Panc1 (cell line): ENCODE data around the gene MORC4. TPM values are rescaled to one million over a fixed set of nuclear protein-coding genes. Genes with fewer than 3 reads are reported as not detected.

Source experiments
- ATAC-seq: fragments of 200-7000 bp; cut with Tn5 transposase; 2 replicates; pipeline ENCODE4 v1.9.1; 2020; ENCODE audit warnings: mild to moderate bottlenecking, moderate library complexity
- BruUV-seq: library from RNA; stranded (reverse); fragments of 400-500 nt; replicated peaks from 2 replicates; lab custom pipeline; 2021; lab: Mats Ljungman, UMichigan
- CTCF ChIA-PET: fragments of 300-600 bp; sonication (Branson Sonifier 250); formaldehyde crosslinking; loops from one replicate; lab custom pipeline; 2022; ENCODE audit warnings: antibody characterized with exemption; lab: Charles Lee
- POLR2A ChIA-PET: fragments of 300-600 bp; sonication (Branson Sonifier 250); formaldehyde crosslinking; loops from one replicate; lab custom pipeline; 2022; ENCODE audit warnings: antibody characterized with exemption; lab: Charles Lee
- DNase-seq: peaks from one replicate; pipeline ENCODE4 v3.0.0-alpha.2; 2010; ENCODE audit warnings: low read depth, low spot score
- H3K27ac ChIP-seq: 2 replicates; pipeline ENCODE4 v1.5.1; 2011; ENCODE audit warnings: mild to moderate bottlenecking, low read length, inconsistent platforms
- H3K27me3 ChIP-seq: fragments of 200-500 bp; sonication (Bioruptor generic); 2 replicates; pipeline ENCODE4 v1.6.0; 2014; ENCODE audit warnings: low read length, inconsistent platforms; ENCODE audit not compliant: control insufficient read depth, insufficient read depth
- H3K36me3 ChIP-seq: fragments of 200-500 bp; sonication (Bioruptor generic); 2 replicates; pipeline ENCODE4 v1.5.1; 2014; ENCODE audit warnings: inconsistent platforms, mild to moderate bottlenecking, low read length, moderate library complexity; ENCODE audit not compliant: control insufficient read depth, insufficient read depth
- H3K4me1 ChIP-seq: 2 replicates; pipeline ENCODE4 v1.5.1; 2011; ENCODE audit warnings: inconsistent platforms, mild to moderate bottlenecking, low read length, moderate library complexity; ENCODE audit not compliant: control insufficient read depth, insufficient read depth
- H3K4me3 ChIP-seq, 2 experiments: 2 replicates each; pipeline ENCODE4 v1.5.1; 2011 to 2012; ENCODE audit warnings: low read depth in 2 of 2, low read length in 2 of 2, mild to moderate bottlenecking in 2 of 2, inconsistent platforms in 1 of 2, moderate library complexity in 1 of 2
- H3K9me3 ChIP-seq: fragments of 200-500 bp; sonication (Bioruptor generic); 2 replicates; pipeline ENCODE4 v1.5.1; 2014; ENCODE audit warnings: low read depth, mild to moderate bottlenecking, inconsistent platforms, low read length, moderate library complexity; ENCODE audit not compliant: control insufficient read depth, insufficient read depth
- POLR2AphosphoS5 ChIP-seq: IDR thresholded peaks from 2 replicates; pipeline ENCODE4 v1.6.1; 2012; ENCODE audit warnings: mild to moderate bottlenecking, low read depth, low read length, moderate library complexity
- REST ChIP-seq, 2 experiments: IDR thresholded peaks; 2 replicates each; pipeline ENCODE4 v1.6.1; 2011 to 2012; ENCODE audit warnings: low read depth in 2 of 2, control low read depth in 1 of 2, low read length in 1 of 2, mild to moderate bottlenecking in 1 of 2, moderate library complexity in 1 of 2; ENCODE audit not compliant: insufficient read depth in 1 of 2
- SIN3A ChIP-seq: IDR thresholded peaks from 2 replicates; pipeline ENCODE4 v1.6.1; 2012; ENCODE audit warnings: low read depth, mild to moderate bottlenecking, low read length, moderate library complexity, borderline replicate concordance; ENCODE audit not compliant: insufficient read depth
- TCF7L2 ChIP-seq: IDR thresholded peaks from 2 replicates; pipeline ENCODE4 v1.6.1; 2011; ENCODE audit warnings: mild to moderate bottlenecking, low read depth, low read length, inconsistent platforms
- in situ Hi-C: cut with HindIII; loops from 2 replicates; pipeline ENCODE4 v1.10.0; 2016; ENCODE audit warnings: low sequenced_read_pairs, low pct_unique_long_range_greater_than_20kb
- intact Hi-C: fragments of 100-400 bp; cut with micrococcal nuclease; formaldehyde crosslinking; loops from one replicate; pipeline ENCODE4 v1.10.0; 2022; ENCODE audit not compliant: unreplicated experiment
- total RNA-seq: library from RNA; stranded (reverse); gene quantifications from one replicate; pipeline ENCODE4 v1.2.1, GENCODE V29; 2021; ENCODE audit not compliant: unreplicated experiment
- TF ChIP-seq, protein P1 (sequence below): fragments of 450-650 bp; IDR thresholded peaks from 2 replicates; pipeline ENCODE4 v1.5.1; 2017; ENCODE audit warnings: mild to moderate bottlenecking

MORC4 gene
- total RNA-seq, 1 experiment from 2014 or later: 7.4 TPM

- intact Hi-C loops (no loop called here), in situ Hi-C loops (no loop called here)
- Histone ChIP-seq H3K9me3 (no peaks in the 10 kb centered on the region), H3K27me3 (no peaks in the 10 kb centered on the region), H3K4me1 (peaks cover 3% of the 10 kb centered on the region), H3K27ac (no peak overlapping the region), H3K36me3 (no peaks in the 10 kb centered on the region), H3K4me3 (no peak overlapping the region)
- no TSS peak for BruUV-seq
- no peak for DNase-seq
- CTCF ChIA-PET: no interaction called here
- ATAC-seq: no peak
- POLR2A ChIA-PET: no interaction called here
- TF ChIP-seq, protein P1, sequence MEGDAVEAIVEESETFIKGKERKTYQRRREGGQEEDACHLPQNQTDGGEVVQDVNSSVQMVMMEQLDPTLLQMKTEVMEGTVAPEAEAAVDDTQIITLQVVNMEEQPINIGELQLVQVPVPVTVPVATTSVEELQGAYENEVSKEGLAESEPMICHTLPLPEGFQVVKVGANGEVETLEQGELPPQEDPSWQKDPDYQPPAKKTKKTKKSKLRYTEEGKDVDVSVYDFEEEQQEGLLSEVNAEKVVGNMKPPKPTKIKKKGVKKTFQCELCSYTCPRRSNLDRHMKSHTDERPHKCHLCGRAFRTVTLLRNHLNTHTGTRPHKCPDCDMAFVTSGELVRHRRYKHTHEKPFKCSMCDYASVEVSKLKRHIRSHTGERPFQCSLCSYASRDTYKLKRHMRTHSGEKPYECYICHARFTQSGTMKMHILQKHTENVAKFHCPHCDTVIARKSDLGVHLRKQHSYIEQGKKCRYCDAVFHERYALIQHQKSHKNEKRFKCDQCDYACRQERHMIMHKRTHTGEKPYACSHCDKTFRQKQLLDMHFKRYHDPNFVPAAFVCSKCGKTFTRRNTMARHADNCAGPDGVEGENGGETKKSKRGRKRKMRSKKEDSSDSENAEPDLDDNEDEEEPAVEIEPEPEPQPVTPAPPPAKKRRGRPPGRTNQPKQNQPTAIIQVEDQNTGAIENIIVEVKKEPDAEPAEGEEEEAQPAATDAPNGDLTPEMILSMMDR: no peak
- TF ChIP-seq TCF7L2: no peak
- no peak for TF ChIP-seq POLR2AphosphoS5
- no peak for TF ChIP-seq SIN3A
- no peak for TF ChIP-seq REST (IDR thresholded peaks at IDR 0.05; ENCODE audit: insufficient read depth in 1 of 2, low read depth in 2 of 2, low read length in 1 of 2)
Measured at GRCh38 chrX:106954041-106954440, 46.0 kb downstream of the MORC4 start.

DNA sequence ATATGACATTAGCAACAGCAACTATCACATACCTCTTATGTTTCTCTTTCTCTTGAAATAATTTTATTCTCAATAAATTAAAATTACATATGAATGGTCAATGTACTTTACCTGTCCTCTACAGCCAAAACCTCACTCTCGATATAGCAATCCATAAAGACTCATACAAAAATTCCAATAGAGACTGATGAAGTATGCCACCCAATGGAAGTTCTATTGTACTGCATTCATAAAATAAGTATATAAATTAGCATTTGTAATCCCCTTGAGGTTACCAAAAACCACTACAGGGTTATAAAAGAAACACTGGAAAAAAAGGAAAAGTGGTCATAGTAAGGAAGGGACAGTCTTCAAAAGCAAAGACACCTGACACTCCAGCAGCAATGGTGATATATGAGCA, 47.0 kb downstream of the MORC4 start:
- Histone ChIP-seq H3K27me3 (no peaks in the 10 kb centered on the region), H3K36me3 (no peaks in the 10 kb centered on the region), H3K9me3 (no peaks in the 10 kb centered on the region), H3K4me3 (no peak overlapping the region), H3K27ac (no peak overlapping the region), H3K4me1 (peaks cover 3% of the 10 kb centered on the region)
- no TSS peak for BruUV-seq
- DNase-seq: no peak
- CTCF ChIA-PET: no interaction called here
- in situ Hi-C loops: no loop called here
- intact Hi-C loops: loop anchor here (1.0 kb wide), 1 partner anchor 59 kb away; no protein-coding TSS in a partner anchor
- ATAC-seq: 0 out of 2 replicates have a peak, but pooled peaks have one; percentile 55
- POLR2A ChIA-PET: no interaction called here
- no peak for TF ChIP-seq TCF7L2
- TF ChIP-seq, protein P1: peak; percentile 61; the same call in 1 of the 2 replicates
